H9 (cell line): ENCODE data around the gene PEAK3. TPM values are rescaled to one million over a fixed set of nuclear protein-coding genes. Genes with fewer than 3 reads are reported as not detected.

Experiments used
- DNase-seq: peaks from one replicate; pipeline ENCODE4 v3.0.0-alpha.2; 2017
- H2AFZ ChIP-seq: one replicate; pipeline ENCODE4 v1.6.1; 2013; ENCODE audit warnings: mild to moderate bottlenecking, low read length, control low read depth, moderate library complexity
- H2AK5ac ChIP-seq: 2 replicates; pipeline ENCODE4 v1.6.1; 2013; ENCODE audit warnings: low read length, control low read depth, mixed read lengths; ENCODE audit not compliant: insufficient read length
- H2BK120ac ChIP-seq: one replicate; pipeline ENCODE4 v1.6.1; 2013; ENCODE audit warnings: low read depth, mild to moderate bottlenecking, low read length, control low read depth, inconsistent platforms; ENCODE audit not compliant: poor library complexity, severe bottlenecking
- H2BK12ac ChIP-seq: 2 replicates; pipeline ENCODE4 v1.6.1; 2013; ENCODE audit warnings: low read length, control low read depth, mixed read lengths, low read depth; ENCODE audit not compliant: insufficient read length
- H2BK15ac ChIP-seq: 2 replicates; pipeline ENCODE4 v1.6.1; 2013; ENCODE audit warnings: low read depth, low read length, control low read depth
- H2BK20ac ChIP-seq: one replicate; pipeline ENCODE4 v1.6.1; 2013; ENCODE audit warnings: low read depth, mild to moderate bottlenecking, low read length, control low read depth, inconsistent platforms; ENCODE audit not compliant: poor library complexity, severe bottlenecking
- H2BK5ac ChIP-seq: 2 replicates; pipeline ENCODE4 v1.6.1; 2013; ENCODE audit warnings: low read length, control low read depth, mixed read lengths; ENCODE audit not compliant: insufficient read length
- H3K14ac ChIP-seq: 2 replicates; pipeline ENCODE4 v1.6.1; 2013; ENCODE audit warnings: low read length, control low read depth; ENCODE audit not compliant: insufficient read depth
- H3K18ac ChIP-seq: 2 replicates; pipeline ENCODE4 v1.6.1; 2013; ENCODE audit warnings: low read depth, mild to moderate bottlenecking, mixed read lengths, low read length, control low read depth; ENCODE audit not compliant: insufficient read length
- H3K23ac ChIP-seq: 2 replicates; pipeline ENCODE4 v1.6.1; 2013; ENCODE audit warnings: low read length, control low read depth, mixed read lengths, low read depth; ENCODE audit not compliant: insufficient read length
- H3K23me2 ChIP-seq: 2 replicates; pipeline ENCODE4 v1.6.1; 2013; ENCODE audit warnings: low read depth, mild to moderate bottlenecking, mixed read lengths, low read length, control low read depth; ENCODE audit not compliant: insufficient read length, poor library complexity, severe bottlenecking
- H3K27ac ChIP-seq: 2 replicates; pipeline ENCODE4 v1.5.1; 2013; ENCODE audit warnings: low read length, control low read depth, mixed read lengths, low read depth; ENCODE audit not compliant: insufficient read length
- H3K27me3 ChIP-seq: 2 replicates; pipeline ENCODE4 v1.6.1; 2013; ENCODE audit warnings: low read length, control low read depth, inconsistent platforms; ENCODE audit not compliant: insufficient read depth
- H3K4ac ChIP-seq: 2 replicates; pipeline ENCODE4 v1.6.1; 2013; ENCODE audit warnings: low read depth, mild to moderate bottlenecking, control low read depth, inconsistent platforms, low read length, moderate library complexity
- H3K4me1 ChIP-seq: 2 replicates; pipeline ENCODE4 v1.6.1; 2013; ENCODE audit warnings: low read length, control low read depth, inconsistent platforms; ENCODE audit not compliant: insufficient read depth
- H3K4me2 ChIP-seq: 2 replicates; pipeline ENCODE4 v1.6.1; 2013; ENCODE audit warnings: low read length, control low read depth, mixed read lengths; ENCODE audit not compliant: insufficient read length, insufficient read depth
- H3K56ac ChIP-seq: 2 replicates; pipeline ENCODE4 v1.6.1; 2013; ENCODE audit warnings: low read depth, mild to moderate bottlenecking, mixed read lengths, low read length, control low read depth; ENCODE audit not compliant: insufficient read length
- H3K79me1 ChIP-seq: 2 replicates; pipeline ENCODE4 v1.6.1; 2013; ENCODE audit warnings: low read depth, mild to moderate bottlenecking, moderate library complexity, low read length, control low read depth, inconsistent platforms; ENCODE audit not compliant: insufficient read depth, poor library complexity, severe bottlenecking
- H3K79me2 ChIP-seq: 2 replicates; pipeline ENCODE4 v1.6.1; 2013; ENCODE audit warnings: low read length, control low read depth, inconsistent platforms; ENCODE audit not compliant: insufficient read depth
- H3K9ac ChIP-seq: 2 replicates; pipeline ENCODE4 v1.6.1; 2013; ENCODE audit warnings: low read length, control low read depth, mixed read lengths; ENCODE audit not compliant: insufficient read length; ENCODE audit errors: extremely low read depth
- H3K9me3 ChIP-seq: one replicate; pipeline ENCODE4 v1.6.1; 2013; ENCODE audit warnings: low read depth, low read length, inconsistent platforms; ENCODE audit not compliant: control insufficient read depth
- H3T11ph ChIP-seq: one replicate; pipeline ENCODE4 v1.6.1; 2013; ENCODE audit warnings: mild to moderate bottlenecking, low read length, control low read depth, inconsistent platforms
- H4K20me1 ChIP-seq: one replicate; pipeline ENCODE4 v1.6.1; 2013; ENCODE audit not compliant: control insufficient read depth, insufficient read length, insufficient read depth
- H4K5ac ChIP-seq: 2 replicates; pipeline ENCODE4 v1.6.1; 2013; ENCODE audit warnings: low read depth, mild to moderate bottlenecking, mixed read lengths, low read length, control low read depth; ENCODE audit not compliant: insufficient read length
- H4K8ac ChIP-seq: replicated peaks from 2 replicates; pipeline ENCODE4 v1.6.1; 2013; ENCODE audit warnings: low read length, control low read depth, mixed read lengths, low read depth; ENCODE audit not compliant: insufficient read length
- H4K91ac ChIP-seq: 2 replicates; pipeline ENCODE4 v1.6.1; 2013; ENCODE audit warnings: low read depth, mild to moderate bottlenecking, moderate library complexity, mixed read lengths, low read length, control low read depth; ENCODE audit not compliant: insufficient read length
- H3K27ac Mint-ChIP-seq, 3 experiments: 2 replicates in 2 of 3; 3 replicates in 1 of 3; pipeline ENCODE4 v1.8.0; 2020 to 2021; ENCODE audit warnings: mixed read lengths in 3 of 3, mild to moderate bottlenecking in 1 of 3, moderate library complexity in 1 of 3
- H3K27me3 Mint-ChIP-seq: 2 replicates; pipeline ENCODE4 v1.8.0; 2021; ENCODE audit warnings: low read depth, mild to moderate bottlenecking, moderate library complexity, mixed read lengths
- H3K36me3 Mint-ChIP-seq, 3 experiments: 2 replicates in 2 of 3; 3 replicates in 1 of 3; pipeline ENCODE4 v1.8.0; 2020 to 2021; ENCODE audit warnings: low read depth in 3 of 3, mixed read lengths in 3 of 3; ENCODE audit not compliant: insufficient read depth in 1 of 3
- H3K4me1 Mint-ChIP-seq, 2 experiments: 2 replicates each; pipeline ENCODE4 v1.8.0; 2020; ENCODE audit warnings: mixed read lengths in 2 of 2
- H3K4me3 Mint-ChIP-seq, 2 experiments: 2 replicates in 1 of 2; 3 replicates in 1 of 2; pipeline ENCODE4 v1.8.0; 2020 to 2021; ENCODE audit warnings: mild to moderate bottlenecking in 2 of 2, mixed read lengths in 2 of 2, moderate library complexity in 1 of 2
- H3K9me3 Mint-ChIP-seq, 2 experiments: 2 replicates in 1 of 2; 3 replicates in 1 of 2; pipeline ENCODE4 v1.8.0; 2020; ENCODE audit warnings: mild to moderate bottlenecking in 2 of 2, mixed read lengths in 2 of 2, moderate library complexity in 1 of 2
- CTCF ChIP-seq: fragments of 200-600 bp; sonication (generic); conservative IDR thresholded peaks from 3 replicates; pipeline ENCODE4 v1.8.0; 2021; ENCODE audit warnings: antibody characterized with exemption, mild to moderate bottlenecking
- WGBS: extraction: QIAGEN DNeasy Blood & Tissue Kit; methylation state at CpG from one replicate; pipeline ENCODE4 v1.1.7; 2013; ENCODE audit warnings: missing lambda C conversion rate, low lambda C conversion rate, mixed read lengths; ENCODE audit not compliant: insufficient read length; ENCODE audit errors: extremely low coverage; 5-methylcytosine and 5-hydroxymethylcytosine counted together
- total RNA-seq: library from RNA; stranded (reverse); gene quantifications from 2 replicates; pipeline ENCODE4 v1.2.1, GENCODE V29; 2021

PEAK3 gene
- total RNA-seq, 1 experiment from 2014 or later = not detected

- H3K9me3 Mint-ChIP-seq = no peaks in the 10 kb centered on the region
Observed at GRCh38 chr19:2259336-2259735, 22.6 kb downstream of the PEAK3 start.

More at GRCh38 chr19:2259336-2259735, 22.6 kb downstream of the PEAK3 start:
- Histone ChIP-seq H2AFZ (no peak overlapping the region), H3K79me1 (no peaks in the 10 kb centered on the region), H2BK12ac (no peak overlapping the region), H2BK120ac (no peak overlapping the region), H3K27ac (no peak overlapping the region), H2BK20ac (no peak overlapping the region), H2BK15ac (no peak overlapping the region), H3K4me2 (no peak overlapping the region), H4K8ac (no peak overlapping the region), H3K9ac (no peak overlapping the region), H4K5ac (no peak overlapping the region), H3K23ac (no peak overlapping the region), H2AK5ac (no peak overlapping the region), H3K4me1 (no peaks in the 10 kb centered on the region), H3K23me2 (no peaks in the 10 kb centered on the region), H3K79me2 (no peaks in the 10 kb centered on the region), H3K56ac (no peak overlapping the region), H3T11ph (no peak overlapping the region), H4K91ac (no peak overlapping the region), H2BK5ac (no peak overlapping the region), H3K27me3 (no peaks in the 10 kb centered on the region), H3K4ac (no peak overlapping the region), H3K9me3 (no peaks in the 10 kb centered on the region), H3K14ac (no peak overlapping the region), H3K18ac (no peak overlapping the region), H4K20me1 (no peaks in the 10 kb centered on the region)
- H3K27ac Mint-ChIP-seq = no peak overlapping the region; a peak in 1 of 7 replicates
- no CpG with 5 or more reads among the region's 5 CpGs for WGBS
- no peaks in the 10 kb centered on the region for H3K4me1 Mint-ChIP-seq
- no peak for DNase-seq
- H3K36me3 Mint-ChIP-seq = no peaks in the 10 kb centered on the region
- H3K4me3 Mint-ChIP-seq = no peak overlapping the region
- no peak for TF ChIP-seq CTCF
- peaks cover 15% of the 10 kb centered on the region for H3K27me3 Mint-ChIP-seq
